Ishikawa (cell line): Measurements from ENCODE around the gene SH2D3C.

ENCODE experiments used
- CEBPB ChIP-seq: IDR thresholded peaks from 2 replicates; pipeline ENCODE4 v1.6.1; 2012
- CREB1 ChIP-seq: IDR thresholded peaks from 2 replicates; pipeline ENCODE4 v1.6.1; 2012; ENCODE audit warnings: low read depth
- EGR1 ChIP-seq: IDR thresholded peaks from 2 replicates; pipeline ENCODE4 v1.6.1; 2012
- EP300 ChIP-seq: IDR thresholded peaks from 2 replicates; pipeline ENCODE4 v1.6.1; 2012; ENCODE audit warnings: borderline replicate concordance
- FOXM1 ChIP-seq: IDR thresholded peaks from 2 replicates; pipeline ENCODE4 v1.6.1; 2012; ENCODE audit warnings: low read depth, borderline replicate concordance
- MAX ChIP-seq: IDR thresholded peaks from 2 replicates; pipeline ENCODE4 v1.6.1; 2012
- NFIC ChIP-seq: IDR thresholded peaks from 2 replicates; pipeline ENCODE4 v1.6.1; 2012
- RAD21 ChIP-seq: IDR thresholded peaks from 2 replicates; pipeline ENCODE4 v1.6.1; 2012; ENCODE audit warnings: low read depth
- REST ChIP-seq: IDR thresholded peaks from 2 replicates; pipeline ENCODE4 v1.6.1; 2012; ENCODE audit warnings: low read depth, mild to moderate bottlenecking
- TAF1 ChIP-seq: IDR thresholded peaks from 2 replicates; pipeline ENCODE4 v1.6.1; 2012; ENCODE audit warnings: low read depth, mild to moderate bottlenecking
- TCF12 ChIP-seq: IDR thresholded peaks from 2 replicates; pipeline ENCODE4 v1.6.1; 2012; ENCODE audit warnings: low read depth
- TEAD4 ChIP-seq: IDR thresholded peaks from 2 replicates; pipeline ENCODE4 v1.6.1; 2012
- USF1 ChIP-seq: IDR thresholded peaks from 2 replicates; pipeline ENCODE4 v1.6.1; 2012
- YY1 ChIP-seq: IDR thresholded peaks from 2 replicates; pipeline ENCODE4 v1.6.1; 2012; ENCODE audit warnings: low read depth
- ZBTB7A ChIP-seq: IDR thresholded peaks from 2 replicates; pipeline ENCODE4 v1.6.1; 2012; ENCODE audit warnings: low read depth

The SH2D3C gene

GRCh38 chr9:127714951-127715469 lies 63.5 kb downstream of the SH2D3C start:
- TF ChIP-seq REST (no peak), ZBTB7A (peak; percentile 75; the same call in 1 of the 2 replicates), TEAD4 (no peak)

- TF ChIP-seq CREB1 (no peak), REST (no peak), TEAD4 (no peak), FOXM1 (no peak), ZBTB7A (no peak), TAF1 (no peak), NFIC (no peak), RAD21 (no peak), USF1 (no peak), EP300 (no peak), TCF12 (no peak), MAX (no peak), EGR1 (no peak), CEBPB (no peak)
Observed at GRCh38 chr9:127714020-127714750, 64.3 kb downstream of the SH2D3C start.

- no peak for TF ChIP-seq RAD21
- TF ChIP-seq NFIC = no peak
- no peak for TF ChIP-seq REST
- TF ChIP-seq EP300 = no peak
- TF ChIP-seq CEBPB = no peak
- no peak for TF ChIP-seq TCF12
- TF ChIP-seq TEAD4 = no peak
- no peak for TF ChIP-seq USF1
- TF ChIP-seq ZBTB7A = no peak
- TF ChIP-seq MAX = no peak
- TF ChIP-seq EGR1 = no peak
- TF ChIP-seq TAF1 = no peak
- no peak for TF ChIP-seq YY1
- no peak for TF ChIP-seq FOXM1
- no peak for TF ChIP-seq CREB1
Observed at GRCh38 chr9:127712867-127713266, 65.6 kb downstream of the SH2D3C start.

- no peak for TF ChIP-seq REST
Observed at GRCh38 chr9:127712371-127712770, 66.1 kb downstream of the SH2D3C start.
